Mesenchymal stem cell (in vitro differentiated cells and primary cell): ENCODE data around the gene PDCL3.

Experiments
- DNase-seq: peaks from one replicate; pipeline ENCODE4 v3.0.0-alpha.2; 2013
- H2AFZ ChIP-seq: one replicate; pipeline ENCODE4 v1.6.1; 2013; ENCODE audit warnings: low read depth, mild to moderate bottlenecking, control low read depth, inconsistent platforms, low read length, moderate library complexity
- H2AK5ac ChIP-seq: 2 replicates; pipeline ENCODE4 v1.6.1; 2013; ENCODE audit warnings: low read length, moderate library complexity, mild to moderate bottlenecking, inconsistent platforms; ENCODE audit not compliant: severe bottlenecking
- H2BK120ac ChIP-seq: one replicate; pipeline ENCODE4 v1.6.1; 2013; ENCODE audit warnings: low read depth, mild to moderate bottlenecking, inconsistent platforms, low read length, moderate library complexity
- H2BK12ac ChIP-seq, 2 experiments: one replicate each; pipeline ENCODE4 v1.6.1; 2013; ENCODE audit warnings: inconsistent platforms in 2 of 2, low read length in 2 of 2, mild to moderate bottlenecking in 2 of 2, moderate library complexity in 2 of 2, control low read depth in 1 of 2
- H2BK15ac ChIP-seq: one replicate; pipeline ENCODE4 v1.6.1; 2013; ENCODE audit warnings: mild to moderate bottlenecking, low read depth, inconsistent platforms; ENCODE audit not compliant: poor library complexity, severe bottlenecking
- H2BK5ac ChIP-seq: 2 replicates; pipeline ENCODE4 v1.6.1; 2013; ENCODE audit warnings: low read depth, mild to moderate bottlenecking, low read length, control low read depth, inconsistent platforms; ENCODE audit not compliant: poor library complexity, severe bottlenecking
- H3K14ac ChIP-seq, 2 experiments: one replicate each; pipeline ENCODE4 v1.6.1; 2013; ENCODE audit warnings: inconsistent platforms in 2 of 2, low read length in 2 of 2, control low read depth in 1 of 2, mild to moderate bottlenecking in 1 of 2, moderate library complexity in 1 of 2
- H3K18ac ChIP-seq, 2 experiments: one replicate each; pipeline ENCODE4 v1.6.1; 2013; ENCODE audit warnings: inconsistent platforms in 2 of 2, low read length in 2 of 2, control low read depth in 1 of 2, low read depth in 1 of 2, mild to moderate bottlenecking in 1 of 2
- H3K23ac ChIP-seq, 2 experiments: one replicate each; pipeline ENCODE4 v1.6.1; 2013; ENCODE audit warnings: inconsistent platforms in 2 of 2, low read length in 2 of 2, mild to moderate bottlenecking in 2 of 2, moderate library complexity in 2 of 2, control low read depth in 1 of 2
- H3K27ac ChIP-seq: 2 replicates; pipeline ENCODE4 v1.5.1; 2013; ENCODE audit warnings: mild to moderate bottlenecking, moderate library complexity, low read length, control low read depth, inconsistent platforms; ENCODE audit not compliant: poor library complexity, severe bottlenecking
- H3K27me3 ChIP-seq, 2 experiments: 2 replicates each; pipeline versions ENCODE4 v1.6.1 to v1.7.0; 2013; ENCODE audit warnings: low read length in 2 of 2, mild to moderate bottlenecking in 2 of 2, moderate library complexity in 2 of 2, control low read depth in 1 of 2, inconsistent platforms in 1 of 2; ENCODE audit not compliant: control insufficient read depth in 1 of 2, insufficient read depth in 1 of 2
- H3K36me3 ChIP-seq, 2 experiments: 2 replicates each; pipeline versions ENCODE4 v1.6.1 to v1.7.0; 2013; ENCODE audit warnings: low read length in 2 of 2, control low read depth in 1 of 2, inconsistent platforms in 1 of 2, low read depth in 1 of 2, mild to moderate bottlenecking in 1 of 2; ENCODE audit not compliant: insufficient read depth in 2 of 2, control insufficient read depth in 1 of 2
- H3K4ac ChIP-seq, 2 experiments: one replicate each; pipeline ENCODE4 v1.6.1; 2013; ENCODE audit warnings: inconsistent platforms in 2 of 2, low read length in 2 of 2, mild to moderate bottlenecking in 2 of 2, moderate library complexity in 2 of 2, control low read depth in 1 of 2, low read depth in 1 of 2
- H3K4me1 ChIP-seq: 2 replicates; pipeline ENCODE4 v1.6.1; 2013; ENCODE audit warnings: low read depth, low read length, control low read depth; ENCODE audit not compliant: control insufficient read depth, insufficient read depth
- H3K4me2 ChIP-seq: 2 replicates; pipeline ENCODE4 v1.6.1; 2013; ENCODE audit warnings: low read length, mild to moderate bottlenecking, inconsistent platforms; ENCODE audit not compliant: poor library complexity, severe bottlenecking
- H3K4me3 ChIP-seq, 2 experiments: 2 replicates each; pipeline versions ENCODE4 v1.5.1 to v1.7.0; 2013; ENCODE audit warnings: low read length in 2 of 2, mild to moderate bottlenecking in 2 of 2, control low read depth in 1 of 2, low read depth in 1 of 2; ENCODE audit not compliant: insufficient read depth in 1 of 2
- H3K79me1 ChIP-seq: replicated peaks from 2 replicates; pipeline ENCODE4 v1.6.1; 2013; ENCODE audit warnings: mild to moderate bottlenecking, control low read depth, low read length, inconsistent platforms; ENCODE audit not compliant: poor library complexity, severe bottlenecking
- H3K9ac ChIP-seq: 2 replicates; pipeline ENCODE4 v1.7.0; 2013; ENCODE audit warnings: mild to moderate bottlenecking, low read length, moderate library complexity
- H3K9me3 ChIP-seq: 2 replicates; pipeline ENCODE4 v1.7.0; 2013; ENCODE audit warnings: mild to moderate bottlenecking, low read length; ENCODE audit not compliant: control insufficient read depth
- H4K8ac ChIP-seq: one replicate; pipeline ENCODE4 v1.6.1; 2013; ENCODE audit warnings: inconsistent platforms, mild to moderate bottlenecking, low read length, moderate library complexity
- H4K91ac ChIP-seq: one replicate; pipeline ENCODE4 v1.6.1; 2013; ENCODE audit warnings: mild to moderate bottlenecking, low read length, inconsistent platforms
- WGBS: methylation state at CpG from one replicate; pipeline ENCODE4 v1.1.7; 2013; ENCODE audit warnings: mixed read lengths; 5-methylcytosine and 5-hydroxymethylcytosine counted together

Gene PDCL3

GRCh38 chr2:100616841-100617390 lies 54.1 kb downstream of the PDCL3 start:
- H4K8ac ChIP-seq, result no peak overlapping the region
- H2BK120ac ChIP-seq, result no peak overlapping the region
- no peak overlapping the region for H3K4me2 ChIP-seq
- no peaks in the 10 kb centered on the region for H3K4me1 ChIP-seq
- no peak overlapping the region for H3K27ac ChIP-seq
- WGBS, result 92% methylated on average over 8 of the region's 8 CpGs
- H3K23ac ChIP-seq, result no peak overlapping the region
- no peak overlapping the region for H3K18ac ChIP-seq
- H2AFZ ChIP-seq, result no peak overlapping the region
- H3K4ac ChIP-seq, result no peak overlapping the region
- H3K4me3 ChIP-seq, result no peak overlapping the region
- no peaks in the 10 kb centered on the region for H3K9me3 ChIP-seq
- no peak for DNase-seq
- H3K79me1 ChIP-seq, result no peaks in the 10 kb centered on the region
- no peak overlapping the region for H3K9ac ChIP-seq
- no peak overlapping the region for H2AK5ac ChIP-seq
- H3K36me3 ChIP-seq, result no peaks in the 10 kb centered on the region
- H2BK5ac ChIP-seq, result no peak overlapping the region
- H4K91ac ChIP-seq, result no peak overlapping the region
- no peak overlapping the region for H2BK15ac ChIP-seq
- H3K14ac ChIP-seq, result no peak overlapping the region
- H3K27me3 ChIP-seq, result peaks cover 9 to 44% of the 10 kb centered on the region in 2 experiments
- no peak overlapping the region for H2BK12ac ChIP-seq

GRCh38 chr2:100619951-100620350 lies 57.2 kb downstream of the PDCL3 start:
- Histone ChIP-seq H2BK120ac (no peak overlapping the region), H3K4me1 (no peaks in the 10 kb centered on the region), H4K91ac (no peak overlapping the region), H2AFZ (no peak overlapping the region), H3K9me3 (no peaks in the 10 kb centered on the region), H3K9ac (no peak overlapping the region), H2BK15ac (no peak overlapping the region), H4K8ac (no peak overlapping the region), H3K4ac (no peak overlapping the region), H2BK12ac (no peak overlapping the region), H3K27ac (no peak overlapping the region), H3K4me2 (no peak overlapping the region), H2BK5ac (no peak overlapping the region), H3K14ac (no peak overlapping the region), H3K27me3 (peaks cover 9 to 56% of the 10 kb centered on the region in 2 experiments), H2AK5ac (no peak overlapping the region), H3K36me3 (no peaks in the 10 kb centered on the region), H3K4me3 (no peak overlapping the region), H3K18ac (no peak overlapping the region), H3K23ac (no peak overlapping the region), H3K79me1 (no peaks in the 10 kb centered on the region)
- DNase-seq, result no peak
- 75% methylated on average over 6 of the region's 6 CpGs for WGBS

GRCh38 chr2:100620481-100620880 lies 57.7 kb downstream of the PDCL3 start:
- Histone ChIP-seq H2AFZ (no peak overlapping the region), H2BK120ac (no peak overlapping the region), H3K18ac (no peak overlapping the region), H4K91ac (no peak overlapping the region), H3K36me3 (no peaks in the 10 kb centered on the region), H2BK15ac (no peak overlapping the region), H3K14ac (no peak overlapping the region), H2AK5ac (no peak overlapping the region), H3K9ac (no peak overlapping the region), H4K8ac (no peak overlapping the region), H3K23ac (no peak overlapping the region), H3K9me3 (no peaks in the 10 kb centered on the region), H3K4me2 (no peak overlapping the region), H2BK12ac (no peak overlapping the region), H3K4me3 (no peak overlapping the region), H3K27me3 (peaks cover 9 to 59% of the 10 kb centered on the region in 2 experiments), H3K79me1 (no peaks in the 10 kb centered on the region), H3K4ac (no peak overlapping the region), H3K27ac (no peak overlapping the region), H3K4me1 (no peaks in the 10 kb centered on the region), H2BK5ac (no peak overlapping the region)
- no peak for DNase-seq
- 69% methylated on average over 3 of the region's 3 CpGs for WGBS

- no peak for DNase-seq
- Histone ChIP-seq H2AFZ (no peak overlapping the region), H3K18ac (no peak overlapping the region), H3K4me1 (no peaks in the 10 kb centered on the region), H2AK5ac (no peak overlapping the region), H3K4me2 (no peak overlapping the region), H2BK15ac (no peak overlapping the region), H3K4ac (no peak overlapping the region), H2BK12ac (no peak overlapping the region), H2BK120ac (no peak overlapping the region), H3K27me3 (peaks cover 17 to 66% of the 10 kb centered on the region in 2 experiments), H2BK5ac (no peak overlapping the region), H3K36me3 (no peaks in the 10 kb centered on the region), H4K8ac (no peak overlapping the region), H3K9ac (no peak overlapping the region), H4K91ac (no peak overlapping the region), H3K79me1 (no peaks in the 10 kb centered on the region), H3K23ac (no peak overlapping the region), H3K27ac (no peak overlapping the region), H3K14ac (no peak overlapping the region), H3K9me3 (no peaks in the 10 kb centered on the region), H3K4me3 (no peak overlapping the region)
- WGBS, result 88% methylated on average over 7 of the region's 8 CpGs
Measured at GRCh38 chr2:100621371-100621951, 58.7 kb downstream of the PDCL3 start.
